Kidney glomerular epithelial cell (primary cell): Measurements from ENCODE around the gene SGMS2.
"Not testable (repeated sequence)": the region's sequence is repeated elsewhere in the genome, so short reads cannot be mapped to it uniquely, and the experiment has no call there.

Source experiments
- DNase-seq: peaks from one replicate; lab custom pipeline; 2025; lab: John Stamatoyannopoulos, UW

Gene SGMS2

GRCh38 chr4:107908377-107908776 lies 83.6 kb downstream of the SGMS2 start:
- no peak for DNase-seq

- DNase-seq = peak; percentile 64
These were observed 88.7 kb downstream of the SGMS2 start for GRCh38 chr4:107913283-107913899.

- no peak for DNase-seq
These were observed 90.5 kb downstream of the SGMS2 start for GRCh38 chr4:107915220-107915619.

- DNase-seq = no peak
These were observed 91.9 kb downstream of the SGMS2 start for GRCh38 chr4:107916623-107917022.

- DNase-seq = no peak
These were observed 92.8 kb downstream of the SGMS2 start for GRCh38 chr4:107917500-107917899.

GRCh38 chr4:107922486-107923473 lies 98.0 kb downstream of the SGMS2 start:
- no peak for DNase-seq

- not testable (repeated sequence) for DNase-seq
These were observed 101.0 kb downstream of the SGMS2 start for GRCh38 chr4:107925713-107926112.

GRCh38 chr4:107926875-107927274 lies 102.1 kb downstream of the SGMS2 start:
- DNase-seq = not testable (repeated sequence)

- DNase-seq = peak; percentile 69
These were observed 106.4 kb downstream of the SGMS2 start, which contains the start of gene CYP2U1 for GRCh38 chr4:107930821-107931774. CYP2U1 (plus strand) TSS chr4:107931549; CDS start chr4:107931644, 95 bp downstream.

GRCh38 chr4:107931775-107932321 lies 107.1 kb downstream of the SGMS2 start:
- no peak for DNase-seq

GRCh38 chr4:107935246-107935645 lies 110.5 kb downstream of the SGMS2 start:
- no peak for DNase-seq

- DNase-seq = no peak
These were observed 112.3 kb downstream of the SGMS2 start for GRCh38 chr4:107937040-107937439.

- no peak for DNase-seq
These were observed 114.6 kb downstream of the SGMS2 start for GRCh38 chr4:107939307-107939706.

GRCh38 chr4:107945809-107946208 lies 121.1 kb downstream of the SGMS2 start:
- DNase-seq = no peak

GRCh38 chr4:107950746-107951540 lies 126.2 kb downstream of the SGMS2 start:
- DNase-seq = no peak

- peak; percentile 69 for DNase-seq
These were observed 126.8 kb downstream of the SGMS2 start for GRCh38 chr4:107951551-107951950.

- no peak for DNase-seq
These were observed 131.3 kb downstream of the SGMS2 start for GRCh38 chr4:107956011-107956410.
